ENCODE data around the gene PPP2R5C.

- TF ChIP-seq CTCF (IDR thresholded peaks at IDR 0.05) = no peak
- TF ChIP-seq POLR2A (IDR thresholded peaks at IDR 0.05) = no peak
Observed at GRCh38 chr14:101728367-101728742, 33.2 kb upstream of the PPP2R5C start.
